ENCODE measurements around the gene TRIAP1.

TRIAP1 gene

GRCh38 chr12:120429368-120429767 is 16.8 kb downstream of the TRIAP1 start:
- no peak for DNase-seq (ENCODE audit: low spot score)

GRCh38 chr12:120428597-120429229 is 17.5 kb downstream of the TRIAP1 start:
- no peak for DNase-seq (ENCODE audit: low spot score)

- no peak for DNase-seq (ENCODE audit: low spot score)
Measured at GRCh38 chr12:120425797-120426196, 20.4 kb downstream of the TRIAP1 start.

GRCh38 chr12:120422892-120423456 is 23.2 kb downstream of the TRIAP1 start:
- DNase-seq (ENCODE audit: low spot score), result no peak

- no peak for DNase-seq (ENCODE audit: low spot score)
Measured at GRCh38 chr12:120421701-120422100, 24.5 kb downstream of the TRIAP1 start.

- DNase-seq (ENCODE audit: low spot score), result no peak
Measured at GRCh38 chr12:120417917-120418580, 28.1 kb downstream of the TRIAP1 start.

GRCh38 chr12:120416490-120417216 is 29.5 kb downstream of the TRIAP1 start:
- no peak for DNase-seq (ENCODE audit: low spot score)

GRCh38 chr12:120413901-120414695 is 32.1 kb downstream of the TRIAP1 start:
- no peak for DNase-seq (ENCODE audit: low spot score)

- DNase-seq (ENCODE audit: low spot score), result no peak
Measured at GRCh38 chr12:120412421-120412820, 33.8 kb downstream of the TRIAP1 start.

GRCh38 chr12:120408771-120409170 is 37.4 kb downstream of the TRIAP1 start:
- DNase-seq (ENCODE audit: low spot score), result no peak

- DNase-seq (ENCODE audit: low spot score), result no peak
Measured at GRCh38 chr12:120406553-120406952, 39.6 kb downstream of the TRIAP1 start.

GRCh38 chr12:120406069-120406468 is 40.1 kb downstream of the TRIAP1 start:
- no peak for DNase-seq (ENCODE audit: low spot score)

GRCh38 chr12:120404271-120404670 is 41.9 kb downstream of the TRIAP1 start:
- no peak for DNase-seq (ENCODE audit: low spot score)

- DNase-seq (ENCODE audit: low spot score), result no peak
Measured at GRCh38 chr12:120403869-120404268, 42.3 kb downstream of the TRIAP1 start.

- no peak for DNase-seq (ENCODE audit: low spot score)
Measured at GRCh38 chr12:120402217-120402616, 44.0 kb downstream of the TRIAP1 start.

- no peak for DNase-seq (ENCODE audit: low spot score)
Measured at GRCh38 chr12:120399531-120399930, 46.7 kb downstream of the TRIAP1 start.

GRCh38 chr12:120397824-120398540 is 48.2 kb downstream of the TRIAP1 start:
- no peak for DNase-seq (ENCODE audit: low spot score)

GRCh38 chr12:120394483-120395367 is 51.5 kb downstream of the TRIAP1 start:
- DNase-seq (ENCODE audit: low spot score), result no peak

Measured in GM03348 (cell line).